Endodermal cell (in vitro differentiated cells): ENCODE measurements around the gene MYCL. TPM values are rescaled to one million over a fixed set of nuclear protein-coding genes. Genes with fewer than 3 reads are reported as not detected.

Source experiments
- DNase-seq: peaks from one replicate; pipeline ENCODE4 v3.0.0-alpha.2; 2017
- H3K27ac ChIP-seq: 2 replicates; pipeline ENCODE4 v1.5.1; 2013; ENCODE audit warnings: mild to moderate bottlenecking, low read depth, low read length, moderate library complexity
- H3K27me3 ChIP-seq: 2 replicates; pipeline ENCODE4 v1.6.1; 2013; ENCODE audit warnings: mild to moderate bottlenecking, low read length, moderate library complexity; ENCODE audit not compliant: insufficient read depth, control insufficient read depth, poor library complexity, severe bottlenecking
- H3K36me3 ChIP-seq: 2 replicates; pipeline ENCODE4 v1.7.0; 2013; ENCODE audit warnings: mild to moderate bottlenecking, low read length, moderate library complexity; ENCODE audit not compliant: control insufficient read depth, insufficient read depth
- H3K4me1 ChIP-seq: one replicate; pipeline ENCODE4 v1.7.0; 2013; ENCODE audit warnings: low read length; ENCODE audit not compliant: control insufficient read depth, insufficient read depth
- H3K4me3 ChIP-seq: 2 replicates; pipeline ENCODE4 v1.5.1; 2013; ENCODE audit warnings: mild to moderate bottlenecking, low read length, moderate library complexity
- H3K9ac ChIP-seq: 2 replicates; pipeline ENCODE4 v1.6.1; 2013; ENCODE audit warnings: mild to moderate bottlenecking, low read length, moderate library complexity; ENCODE audit not compliant: poor library complexity, severe bottlenecking; ENCODE audit errors: extremely low read depth
- H3K9me3 ChIP-seq: 2 replicates; pipeline ENCODE4 v1.6.1; 2013; ENCODE audit warnings: mild to moderate bottlenecking, low read length, moderate library complexity; ENCODE audit not compliant: control insufficient read depth
- H3K27ac Mint-ChIP-seq: 2 replicates; pipeline ENCODE4 v1.8.0; 2020; ENCODE audit warnings: mixed read lengths
- H3K27me3 Mint-ChIP-seq: 2 replicates; pipeline ENCODE4 v1.8.0; 2021; ENCODE audit warnings: mild to moderate bottlenecking, mixed read lengths; ENCODE audit not compliant: insufficient read depth
- H3K36me3 Mint-ChIP-seq: 2 replicates; pipeline ENCODE4 v1.8.0; 2020; ENCODE audit warnings: low read depth, mixed read lengths
- H3K4me1 Mint-ChIP-seq: 2 replicates; pipeline ENCODE4 v1.8.0; 2020; ENCODE audit warnings: mixed read lengths
- H3K4me3 Mint-ChIP-seq: 2 replicates; pipeline ENCODE4 v1.8.0; 2020; ENCODE audit warnings: mild to moderate bottlenecking, moderate library complexity, mixed read lengths
- H3K9me3 Mint-ChIP-seq: 2 replicates; pipeline ENCODE4 v1.8.0; 2020; ENCODE audit warnings: mild to moderate bottlenecking, mixed read lengths
- WGBS, 2 experiments: methylation state at CpG; one replicate each; pipeline versions ENCODE4 v1.1.5 to v1.1.7; 2013; ENCODE audit warnings: missing lambda C conversion rate in 2 of 2, mixed read lengths in 1 of 2; ENCODE audit not compliant: insufficient coverage in 1 of 2, insufficient read length in 1 of 2; 5-methylcytosine and 5-hydroxymethylcytosine counted together
- total RNA-seq, 2 donors: library from RNA; stranded (reverse); fragmentation: NEBNext Ultra II Directional in 1 of 2; extraction: Animal tissue kit (Norgen Biotek cat#: 25700) in 1 of 2; gene quantifications; 2 replicates in 1 of 2; 3 replicates in 1 of 2; pipeline ENCODE4 v1.2.1, GENCODE V29; 2021
- TF ChIP-seq, protein P1 (sequence below): fragments of 200-600 bp; sonication (generic); conservative IDR thresholded peaks from 2 replicates; pipeline ENCODE4 v1.5.0; 2021; ENCODE audit warnings: antibody characterized with exemption, mild to moderate bottlenecking

Gene MYCL
- total RNA-seq, 2 donors from 2014 or later = 35.0 to 39.5 TPM

DNA sequence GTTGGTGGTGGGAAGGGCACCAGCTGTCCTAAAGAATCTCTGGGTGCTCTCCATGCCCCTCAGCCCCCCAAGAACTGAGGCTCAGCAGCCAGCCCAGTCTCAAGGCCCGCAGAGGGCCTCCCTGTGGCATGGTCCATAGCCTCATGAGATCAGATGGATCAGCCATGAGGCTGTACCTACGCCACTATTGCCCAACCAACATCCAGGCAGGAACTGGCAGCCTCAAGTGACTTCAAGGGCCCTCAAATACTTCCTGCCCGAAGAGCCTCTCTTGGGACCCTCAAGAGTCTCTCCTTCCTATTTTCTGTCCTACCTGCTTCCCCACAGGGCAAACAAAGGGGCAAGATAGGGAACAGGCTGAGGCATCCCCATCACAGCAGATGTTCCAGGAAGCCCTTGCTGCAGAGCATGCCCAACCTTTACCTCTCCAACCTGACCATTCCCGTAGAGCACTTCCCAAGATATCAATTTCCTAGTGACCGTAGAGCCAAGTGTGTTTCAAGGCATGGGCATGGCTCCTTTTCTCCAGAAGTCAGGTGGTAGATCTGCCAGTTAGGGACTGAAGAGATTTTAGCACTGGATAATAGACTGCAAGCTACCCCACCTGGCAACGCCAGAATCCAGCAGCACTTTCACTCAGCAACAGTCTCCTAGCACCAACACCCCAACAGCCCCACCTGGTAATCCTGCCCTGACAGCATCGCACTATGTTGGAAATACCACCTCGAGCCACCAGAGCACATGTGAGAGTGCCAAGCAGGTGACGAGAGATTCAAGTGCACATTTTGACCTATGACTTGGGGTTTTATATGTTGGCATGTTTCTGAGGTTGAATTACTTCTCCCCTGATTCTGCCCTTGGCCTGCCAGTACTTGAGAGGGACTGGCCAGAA lies 39.5 kb upstream of the MYCL start:
- no peaks in the 10 kb centered on the region for H3K9me3 Mint-ChIP-seq
- Histone ChIP-seq H3K27me3 (no peaks in the 10 kb centered on the region), H3K36me3 (no peaks in the 10 kb centered on the region), H3K4me1 (peaks cover 23% of the 10 kb centered on the region), H3K27ac (no peak overlapping the region), H3K9me3 (no peaks in the 10 kb centered on the region), H3K9ac (no peak overlapping the region), H3K4me3 (no peak overlapping the region)
- 93 to 94% methylated on average over 6 to 9 of the region's 9 CpGs for WGBS, 2 experiments
- H3K36me3 Mint-ChIP-seq = no peaks in the 10 kb centered on the region
- TF ChIP-seq, protein P1, sequence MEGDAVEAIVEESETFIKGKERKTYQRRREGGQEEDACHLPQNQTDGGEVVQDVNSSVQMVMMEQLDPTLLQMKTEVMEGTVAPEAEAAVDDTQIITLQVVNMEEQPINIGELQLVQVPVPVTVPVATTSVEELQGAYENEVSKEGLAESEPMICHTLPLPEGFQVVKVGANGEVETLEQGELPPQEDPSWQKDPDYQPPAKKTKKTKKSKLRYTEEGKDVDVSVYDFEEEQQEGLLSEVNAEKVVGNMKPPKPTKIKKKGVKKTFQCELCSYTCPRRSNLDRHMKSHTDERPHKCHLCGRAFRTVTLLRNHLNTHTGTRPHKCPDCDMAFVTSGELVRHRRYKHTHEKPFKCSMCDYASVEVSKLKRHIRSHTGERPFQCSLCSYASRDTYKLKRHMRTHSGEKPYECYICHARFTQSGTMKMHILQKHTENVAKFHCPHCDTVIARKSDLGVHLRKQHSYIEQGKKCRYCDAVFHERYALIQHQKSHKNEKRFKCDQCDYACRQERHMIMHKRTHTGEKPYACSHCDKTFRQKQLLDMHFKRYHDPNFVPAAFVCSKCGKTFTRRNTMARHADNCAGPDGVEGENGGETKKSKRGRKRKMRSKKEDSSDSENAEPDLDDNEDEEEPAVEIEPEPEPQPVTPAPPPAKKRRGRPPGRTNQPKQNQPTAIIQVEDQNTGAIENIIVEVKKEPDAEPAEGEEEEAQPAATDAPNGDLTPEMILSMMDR = no peak
- peaks cover 7% of the 10 kb centered on the region for H3K27me3 Mint-ChIP-seq
- no peak overlapping the region for H3K4me3 Mint-ChIP-seq
- H3K4me1 Mint-ChIP-seq = peaks cover 33% of the 10 kb centered on the region
- DNase-seq = no peak
- H3K27ac Mint-ChIP-seq = no peak overlapping the region

DNA sequence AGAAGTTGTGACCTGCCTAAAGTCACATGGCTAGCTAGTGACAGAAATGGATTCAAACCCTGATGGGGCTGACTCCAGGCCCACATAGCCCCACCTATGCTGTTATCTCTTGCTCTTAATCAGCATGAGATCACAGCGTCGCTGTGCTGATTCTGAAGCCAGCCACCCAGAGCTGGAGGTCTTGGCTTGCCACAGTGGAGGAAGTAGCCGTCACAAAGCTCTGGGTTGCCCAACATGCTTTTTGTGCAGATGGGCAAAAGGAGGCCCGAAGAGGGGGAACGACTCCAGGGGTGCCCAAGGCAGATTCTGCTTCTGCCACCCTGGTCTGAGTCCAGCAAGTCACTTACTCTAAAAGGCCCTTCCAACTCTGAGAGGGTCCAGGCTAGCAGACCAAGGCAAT lies 38.5 kb upstream of the MYCL start:
- no peak overlapping the region for H3K27ac Mint-ChIP-seq
- Histone ChIP-seq H3K4me3 (no peak overlapping the region), H3K27me3 (no peaks in the 10 kb centered on the region), H3K36me3 (no peaks in the 10 kb centered on the region), H3K9ac (no peak overlapping the region), H3K9me3 (no peaks in the 10 kb centered on the region), H3K4me1 (peaks cover 23% of the 10 kb centered on the region), H3K27ac (no peak overlapping the region)
- H3K4me1 Mint-ChIP-seq = peaks cover 33% of the 10 kb centered on the region
- peaks cover 10% of the 10 kb centered on the region for H3K27me3 Mint-ChIP-seq
- H3K9me3 Mint-ChIP-seq = no peaks in the 10 kb centered on the region
- no peaks in the 10 kb centered on the region for H3K36me3 Mint-ChIP-seq
- no peak for DNase-seq
- TF ChIP-seq, protein P1 = no peak
- no peak overlapping the region for H3K4me3 Mint-ChIP-seq
- WGBS, 2 experiments = 75 to 100% methylated on average over 1 to 5 of the region's 5 CpGs

- 95 to 96% methylated on average over 8 of the region's 8 CpGs for WGBS, 2 experiments
Measured at GRCh38 chr1:39938856-39939255, 37.1 kb upstream of the MYCL start.

More at GRCh38 chr1:39938856-39939255, 37.1 kb upstream of the MYCL start:
- TF ChIP-seq, protein P1 = no peak
- Histone ChIP-seq H3K27me3 (no peaks in the 10 kb centered on the region), H3K4me1 (peaks cover 23% of the 10 kb centered on the region), H3K4me3 (no peak overlapping the region), H3K9me3 (no peaks in the 10 kb centered on the region), H3K36me3 (no peaks in the 10 kb centered on the region), H3K9ac (no peak overlapping the region), H3K27ac (no peak overlapping the region)
- no peak overlapping the region for H3K4me3 Mint-ChIP-seq
- DNase-seq = no peak
- no peaks in the 10 kb centered on the region for H3K36me3 Mint-ChIP-seq
- peaks cover 10% of the 10 kb centered on the region for H3K27me3 Mint-ChIP-seq
- no peak overlapping the region for H3K27ac Mint-ChIP-seq
- peaks cover 31% of the 10 kb centered on the region for H3K4me1 Mint-ChIP-seq
- no peaks in the 10 kb centered on the region for H3K9me3 Mint-ChIP-seq
